ENCODE data around the gene NPAS4.

- TF ChIP-seq POLR2A (IDR thresholded peaks at IDR 0.05; ENCODE audit: low read length) = no peak
- TF ChIP-seq GATA1 (IDR thresholded peaks at IDR 0.05; ENCODE audit: low read depth, low read length) = no peak
Observed at GRCh38 chr11:66420671-66421476, at the start of gene NPAS4.
